Stimulated activated CD8-positive, alpha-beta memory T cell treated with anti-CD3 and anti-CD28 coated beads, Interleukin-15, amount 100 ng/mL, for 24 hours (primary cell): ENCODE data around the gene EDRF1.
"Not testable (repeated sequence)": the region's sequence is repeated elsewhere in the genome, so short reads cannot be mapped to it uniquely, and the experiment has no call there.

Experiments used
- DNase-seq: peaks from one replicate; pipeline ENCODE4 v3.0.0-alpha.2; 2020; ENCODE audit warnings: low read depth

EDRF1 gene

GRCh38 chr10:125719173-125720001 is at the start of gene EDRF1:
EDRF1 (plus strand) TSS chr10:125719709; CDS start chr10:125719808, 99 bp downstream.
- DNase-seq = peak; percentile 93

- DNase-seq = no peak
Measured at GRCh38 chr10:125672884-125673283, 46.6 kb upstream of the EDRF1 start.

GRCh38 chr10:125679436-125679835 is 40.1 kb upstream of the EDRF1 start:
- DNase-seq = no peak

- no peak for DNase-seq
Measured at GRCh38 chr10:125683063-125683462, 36.4 kb upstream of the EDRF1 start, which contains the start of gene TEX36. TEX36 (minus strand) TSS chr10:125683163; CDS start chr10:125682989, 174 bp downstream.

DNA sequence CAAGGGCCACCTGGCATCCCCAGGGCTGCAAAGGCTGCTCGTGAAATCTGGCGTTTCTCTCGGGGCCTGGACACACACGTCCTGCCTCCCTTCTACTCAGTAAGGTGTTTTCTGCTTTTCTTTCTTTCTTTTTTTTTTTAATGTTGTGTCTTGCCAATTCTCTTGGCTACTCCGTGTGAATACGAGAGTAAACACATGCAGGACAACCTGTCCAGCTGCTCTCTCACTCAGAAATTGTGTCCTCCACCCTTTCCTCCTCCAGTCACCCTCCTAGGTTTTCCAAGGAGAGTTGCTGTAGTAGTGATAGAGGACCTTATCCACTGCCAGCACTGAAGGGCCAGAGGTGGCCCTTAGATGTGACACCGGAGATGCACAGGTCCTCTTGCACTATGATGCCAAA is 35.7 kb upstream of the EDRF1 start:
- DNase-seq = no peak

GRCh38 chr10:125684581-125684980 is 34.9 kb upstream of the EDRF1 start:
- DNase-seq = no peak

DNA sequence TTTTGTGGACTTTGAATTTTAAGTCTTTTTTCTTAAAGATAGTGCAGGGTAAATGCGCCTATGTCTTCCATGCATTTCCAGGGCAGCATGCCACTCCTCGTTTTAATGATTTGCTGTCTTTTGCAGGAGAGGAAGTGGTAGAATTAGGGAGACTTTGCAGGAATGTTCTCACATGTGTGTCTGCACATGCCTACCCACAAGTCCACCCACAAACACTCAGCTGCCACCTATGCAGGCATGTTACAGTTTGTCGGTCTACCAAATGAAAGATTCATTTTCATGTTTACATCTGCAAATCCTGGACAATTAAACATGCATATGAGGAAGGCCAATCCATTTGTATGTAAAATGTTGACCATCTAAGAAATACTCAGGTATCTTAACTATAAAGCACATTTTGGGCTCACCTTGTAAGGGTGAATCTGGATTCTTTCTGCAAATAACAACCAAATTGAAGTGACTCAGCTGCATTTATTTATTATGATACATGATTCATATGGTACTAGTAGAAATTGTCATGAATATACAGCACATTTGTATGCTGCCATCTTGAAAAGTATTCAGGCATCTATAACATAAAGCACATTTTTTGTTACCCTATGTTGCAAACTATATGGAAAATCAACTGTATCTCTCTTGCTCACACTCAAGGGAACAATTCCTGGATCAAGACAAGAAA is 31.9 kb upstream of the EDRF1 start:
- DNase-seq = no peak

GRCh38 chr10:125689955-125690569 is 29.4 kb upstream of the EDRF1 start:
- no peak for DNase-seq

- no peak for DNase-seq
Measured at GRCh38 chr10:125691160-125691981, 28.1 kb upstream of the EDRF1 start.

- DNase-seq = no peak
Measured at GRCh38 chr10:125692196-125692595, 27.3 kb upstream of the EDRF1 start.

DNA sequence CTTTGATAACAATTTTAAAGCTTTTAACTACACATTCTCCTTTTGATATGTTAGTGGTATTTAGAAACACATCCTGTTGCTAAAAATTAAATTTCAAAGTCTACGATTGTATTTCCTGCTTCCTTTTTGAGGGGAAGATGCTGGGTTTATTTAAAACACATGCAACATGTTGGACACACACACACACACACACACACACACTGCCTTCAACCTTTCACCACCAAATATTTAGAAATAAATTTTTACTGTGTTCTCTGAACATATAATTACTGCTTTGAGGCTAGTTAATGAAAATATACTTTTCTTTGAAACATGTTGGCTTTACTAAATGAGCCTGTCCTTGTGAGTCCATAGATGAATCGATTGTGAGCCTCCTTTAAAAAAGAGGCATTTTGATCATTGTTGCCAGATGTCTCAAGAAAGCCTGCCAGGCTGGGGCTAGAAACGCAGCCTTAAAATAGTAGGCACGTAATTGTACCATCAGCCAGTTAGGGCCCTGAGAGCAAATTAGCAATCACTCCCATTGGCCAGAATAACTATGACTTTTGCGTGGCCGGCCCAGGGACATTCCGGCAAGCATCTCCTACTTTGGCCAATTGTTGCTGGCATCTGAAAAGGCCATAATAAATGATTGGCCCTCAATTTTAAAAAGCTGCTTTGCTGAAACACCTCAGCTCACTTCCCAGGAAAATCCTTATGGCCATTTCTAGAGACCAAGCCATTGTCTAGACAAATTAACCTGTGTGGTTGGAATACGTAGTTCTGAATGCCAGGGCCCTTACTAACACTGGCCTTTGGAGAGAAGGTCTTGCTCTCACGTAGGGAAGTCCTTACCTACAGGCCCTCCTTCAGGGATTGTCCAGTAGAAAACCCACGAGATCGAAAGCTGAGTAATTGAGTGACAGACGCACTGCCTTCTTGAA is 26.6 kb upstream of the EDRF1 start:
- DNase-seq = no peak

- DNase-seq = no peak
Measured at GRCh38 chr10:125693524-125693847, 26.0 kb upstream of the EDRF1 start.

GRCh38 chr10:125694883-125695282 is 24.6 kb upstream of the EDRF1 start:
- DNase-seq = no peak

DNA sequence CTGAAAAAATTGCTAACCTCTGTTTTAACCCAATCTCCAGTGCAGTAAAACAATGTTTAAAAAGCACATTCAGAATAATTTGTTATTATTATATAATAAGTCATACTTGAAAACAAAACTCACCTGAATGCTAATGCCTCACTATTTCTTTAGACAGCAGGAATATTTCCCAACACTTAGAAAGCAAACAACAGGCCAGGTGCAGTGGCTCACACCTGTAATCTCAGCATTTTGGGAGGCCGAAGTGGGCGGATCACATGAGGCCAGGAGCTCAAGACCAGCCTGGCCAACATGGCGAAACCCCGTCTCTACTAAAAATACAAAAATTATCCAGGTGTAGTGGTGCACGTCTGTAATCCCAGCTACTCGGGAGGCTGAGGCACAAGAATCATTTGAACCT is 22.6 kb upstream of the EDRF1 start:
- DNase-seq = not testable (repeated sequence)

DNA sequence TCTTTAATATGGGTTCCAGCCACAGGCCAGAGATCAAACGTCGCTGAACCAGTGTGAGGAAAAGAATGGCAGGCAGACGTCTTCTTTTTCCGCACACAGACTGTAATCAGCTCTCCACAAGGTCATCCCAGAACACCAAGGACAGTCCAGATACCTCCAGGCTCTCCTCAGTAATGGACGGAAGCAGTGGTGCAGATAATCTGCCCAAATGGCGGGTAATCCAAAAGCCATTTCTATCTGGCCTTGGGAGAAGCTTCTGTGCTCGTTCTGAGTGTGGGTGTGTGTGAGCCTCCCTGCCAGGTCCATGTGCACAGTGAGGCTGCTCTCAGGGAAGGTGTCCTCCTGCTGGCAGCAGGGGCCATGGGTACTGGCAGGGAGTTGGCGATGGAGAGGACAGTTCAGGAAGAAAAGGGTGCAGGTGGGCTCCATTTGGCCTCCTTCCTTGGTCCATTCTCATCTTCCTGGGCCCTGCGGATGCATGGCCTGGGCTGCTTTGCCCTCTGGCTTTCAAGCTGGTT is 21.0 kb upstream of the EDRF1 start:
- DNase-seq = no peak

GRCh38 chr10:125699562-125700143 is 19.9 kb upstream of the EDRF1 start:
- no peak for DNase-seq

DNA sequence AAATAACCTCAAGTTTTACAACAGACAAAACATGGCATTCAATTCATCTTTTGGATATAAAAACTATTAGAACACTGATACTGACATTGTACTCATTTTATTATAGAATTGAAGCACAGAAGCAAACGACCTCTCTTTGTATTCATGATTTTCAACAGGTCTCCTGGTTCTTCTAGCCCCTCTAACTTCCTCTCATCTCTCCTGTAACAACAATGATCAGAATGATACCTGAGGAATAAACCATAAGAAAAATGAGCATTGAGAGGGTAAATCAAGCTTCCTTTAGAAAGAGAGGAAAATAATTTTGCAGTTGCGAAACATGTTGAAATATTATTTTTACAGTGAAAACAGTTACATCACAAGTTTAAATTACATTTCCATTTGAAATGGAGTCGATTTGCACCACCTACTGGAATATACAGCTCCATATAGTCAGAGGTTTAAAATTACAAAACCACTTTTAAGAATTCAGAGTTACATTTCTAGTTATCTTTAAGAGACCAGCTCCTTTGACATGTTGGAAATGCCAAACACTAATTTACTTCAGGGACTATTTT is 19.1 kb upstream of the EDRF1 start:
- no peak for DNase-seq

DNA sequence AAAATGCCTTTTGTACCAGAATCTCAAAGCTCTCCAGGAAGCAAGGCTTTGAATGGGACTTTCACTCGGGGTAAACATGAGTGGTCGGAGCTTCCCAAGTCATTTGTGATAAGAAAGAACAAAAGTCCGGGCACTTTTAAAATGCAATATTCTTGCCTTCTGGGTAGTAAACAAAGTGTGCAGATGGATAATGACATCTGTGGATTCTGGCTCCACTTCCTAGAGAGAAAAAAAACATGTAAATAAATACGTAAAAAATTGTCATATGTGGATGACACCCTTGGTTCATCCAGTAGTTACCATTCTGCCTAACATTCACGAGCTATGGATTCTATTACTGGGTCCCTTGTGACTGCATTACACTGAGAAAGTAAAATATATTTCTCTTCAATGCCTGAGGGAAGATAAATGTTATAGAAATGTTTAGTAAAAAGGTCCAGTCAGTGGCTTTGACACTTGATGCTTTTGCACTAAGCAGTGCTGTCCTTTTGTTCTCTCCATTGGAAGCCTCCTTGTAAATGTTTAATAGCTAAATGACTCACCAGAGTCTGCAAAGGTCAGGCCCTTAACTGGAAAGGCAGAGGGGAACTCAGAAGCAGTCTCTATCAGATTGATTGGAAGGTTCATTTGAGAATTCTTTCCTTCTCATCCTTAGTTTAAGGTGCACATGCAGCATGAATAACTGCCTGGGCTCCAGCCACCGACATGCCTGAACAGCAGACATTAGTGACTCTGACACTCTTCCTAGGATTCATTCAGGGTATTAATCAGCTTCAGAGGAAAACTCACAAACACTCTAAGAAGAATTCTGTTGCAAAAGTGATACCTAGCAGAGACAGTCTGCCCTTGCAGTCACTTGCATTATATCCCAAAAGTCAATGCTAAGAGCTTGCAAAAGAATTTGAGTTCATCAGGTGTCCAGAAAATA is 11.7 kb upstream of the EDRF1 start:
- DNase-seq = no peak

DNA sequence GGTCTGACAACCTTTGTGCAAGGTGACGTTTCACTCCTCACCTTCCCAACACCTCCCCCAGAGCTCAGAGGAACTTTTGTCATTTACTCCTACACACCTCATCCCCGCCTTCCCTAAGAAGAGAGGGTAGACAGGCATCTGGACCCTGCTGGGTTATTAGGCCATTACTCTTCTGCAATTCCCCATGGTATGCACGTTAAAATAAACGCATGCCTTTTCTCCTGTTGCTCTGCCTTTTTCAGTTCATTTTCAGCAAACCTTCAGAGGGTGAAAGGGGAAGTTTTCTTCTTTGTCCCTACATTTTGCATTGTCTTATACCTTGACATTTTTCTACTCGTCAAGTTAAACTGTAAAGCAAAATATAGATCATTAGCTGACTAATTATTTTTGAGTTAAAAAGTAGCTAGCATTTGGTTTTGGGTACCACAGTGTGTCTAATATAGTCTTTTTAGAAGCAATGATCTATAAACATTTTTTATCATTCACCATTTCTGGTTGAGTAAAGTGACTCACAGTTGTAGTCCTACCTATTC is 10.5 kb upstream of the EDRF1 start:
- DNase-seq = no peak
